Measurements from ENCODE around the gene LCNL1.

DNA sequence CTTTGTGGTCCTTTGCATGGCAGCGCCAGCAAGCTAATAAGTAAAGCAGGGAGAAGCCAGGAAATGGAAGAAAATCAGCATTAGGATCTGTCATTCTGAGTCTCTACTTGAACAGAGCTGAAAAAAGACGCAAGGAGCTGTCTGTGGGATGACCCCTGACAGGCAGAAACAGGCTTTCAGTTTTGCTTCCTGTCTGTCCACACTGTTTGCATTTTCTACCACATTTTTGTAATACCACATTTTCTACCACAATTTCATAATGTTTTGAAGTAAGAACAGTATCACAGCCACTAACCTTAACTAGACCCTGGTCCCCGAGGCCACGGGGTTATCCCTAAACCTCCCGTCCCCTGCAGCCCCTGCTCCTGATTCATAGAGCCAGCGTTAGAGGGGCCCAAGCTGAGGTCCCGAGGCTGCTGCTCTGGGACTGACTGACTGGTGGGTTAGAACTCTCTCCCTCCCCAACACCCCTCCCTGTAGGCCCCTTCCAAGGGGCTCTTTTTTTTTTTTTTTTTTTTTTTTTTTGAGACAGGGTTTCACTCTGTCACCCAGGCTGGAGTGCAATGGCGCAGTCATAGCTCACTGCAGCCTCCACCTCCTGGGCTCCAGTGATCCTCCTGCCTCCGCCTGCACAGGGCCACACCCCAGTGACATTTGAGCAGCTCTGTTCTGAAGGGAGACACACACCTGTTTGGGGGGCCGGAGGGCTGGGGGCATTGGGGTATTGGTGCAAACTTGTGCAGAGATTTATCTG is 17.6 kb downstream of the LCNL1 start:
- TF ChIP-seq POLR2A (IDR thresholded peaks at IDR 0.05; ENCODE audit: low read length): no peak
- no peak for TF ChIP-seq GATA1 (IDR thresholded peaks at IDR 0.05; ENCODE audit: low read depth, low read length)
